Measurements from ENCODE around the gene DPP10.
A peak's percentile ranks its signal among the peaks of the same experiment; 100 is the strongest.

GRCh38 chr2:114534116-114535084 is 92.0 kb downstream of the DPP10 start:
- TF ChIP-seq EZH2phosphoT487 (IDR thresholded peaks at IDR 0.05) (no peak), EZH2 (IDR thresholded peaks at IDR 0.05) (no peak), CTCF (IDR thresholded peaks at IDR 0.05) (peak; percentile 11)

Measured in neural progenitor cell (in vitro differentiated cells).